HTERT RPE-1 (cell line): ENCODE results near the gene ZNF511.

Source experiments
- in situ Hi-C: fragments of 300-500 bp; cut with MboI; formaldehyde crosslinking; loops from 4 replicates; pipeline ENCODE4 v1.14.3; 2020; ENCODE audit warnings: low sequenced_read_pairs

The ZNF511 gene

GRCh38 chr10:133351408-133352318 is 42.9 kb downstream of the ZNF511 start:
- in situ Hi-C loops: no loop called here

- in situ Hi-C loops: no loop called here
These were observed 44.7 kb downstream of the ZNF511 start for GRCh38 chr10:133353202-133353959.

GRCh38 chr10:133353988-133354605 is 45.4 kb downstream of the ZNF511 start:
- in situ Hi-C loops: no loop called here

GRCh38 chr10:133354672-133355240 is 46.0 kb downstream of the ZNF511 start:
- in situ Hi-C loops: no loop called here

GRCh38 chr10:133355266-133355665 is 46.6 kb downstream of the ZNF511 start:
- in situ Hi-C loops: no loop called here

- in situ Hi-C loops: no loop called here
These were observed 47.3 kb downstream of the ZNF511 start for GRCh38 chr10:133355991-133356390.

- in situ Hi-C loops: no loop called here
These were observed 48.0 kb downstream of the ZNF511 start for GRCh38 chr10:133356549-133357284.

- in situ Hi-C loops: no loop called here
These were observed 48.8 kb downstream of the ZNF511 start, which contains the start of gene FUOM for GRCh38 chr10:133357285-133358161. Gene FUOM, minus strand, starts transcription at chr10:133358019. Its CDS starts 12 bp downstream, at chr10:133358007.

- in situ Hi-C loops: no loop called here
These were observed 49.6 kb downstream of the ZNF511 start for GRCh38 chr10:133358162-133358924.

GRCh38 chr10:133358925-133359310 is 50.2 kb downstream of the ZNF511 start:
- in situ Hi-C loops: no loop called here

- in situ Hi-C loops: no loop called here
These were observed 50.8 kb downstream of the ZNF511 start for GRCh38 chr10:133359554-133359971.

- in situ Hi-C loops: no loop called here
These were observed 51.4 kb downstream of the ZNF511 start for GRCh38 chr10:133359972-133360610.

- in situ Hi-C loops: no loop called here
These were observed 52.5 kb downstream of the ZNF511 start for GRCh38 chr10:133361227-133361626.

- in situ Hi-C loops: no loop called here
These were observed 53.2 kb downstream of the ZNF511 start for GRCh38 chr10:133361773-133362441.
